GM19372 (cell line): ENCODE measurements around the gene KRT84.
A peak's percentile ranks its signal among the peaks of the same experiment; 100 is the strongest.

ENCODE experiments used
- ATAC-seq: cut with Tn5 transposase; IDR thresholded peaks from one replicate; pipeline ENCODE4 v1.9.1; 2021; ENCODE audit warnings: mild to moderate bottlenecking, low read depth, moderate library complexity; ENCODE audit not compliant: unreplicated experiment

The KRT84 gene

GRCh38 chr12:52363111-52363679 is 22.3 kb downstream of the KRT84 start:
- no peak for ATAC-seq

GRCh38 chr12:52362118-52362726 is 23.2 kb downstream of the KRT84 start:
- ATAC-seq, result no peak

GRCh38 chr12:52361553-52361952 is 23.9 kb downstream of the KRT84 start:
- ATAC-seq, result no peak

- ATAC-seq, result no peak
Observed at GRCh38 chr12:52360663-52361271, 24.7 kb downstream of the KRT84 start.

GRCh38 chr12:52360106-52360662 is 25.3 kb downstream of the KRT84 start:
- ATAC-seq, result no peak

GRCh38 chr12:52359621-52360061 is 25.8 kb downstream of the KRT84 start:
- no peak for ATAC-seq

- ATAC-seq, result peak; percentile 89
Observed at GRCh38 chr12:52358575-52359350, 26.7 kb downstream of the KRT84 start.

- no peak for ATAC-seq
Observed at GRCh38 chr12:52356762-52357580, 28.5 kb downstream of the KRT84 start.

GRCh38 chr12:52356031-52356761 is 29.3 kb downstream of the KRT84 start:
- ATAC-seq, result no peak

- no peak for ATAC-seq
Observed at GRCh38 chr12:52355176-52355575, 30.3 kb downstream of the KRT84 start.

GRCh38 chr12:52354200-52354599 is 31.3 kb downstream of the KRT84 start:
- no peak for ATAC-seq

GRCh38 chr12:52353766-52354165 is 31.7 kb downstream of the KRT84 start:
- no peak for ATAC-seq

- ATAC-seq, result no peak
Observed at GRCh38 chr12:52352951-52353350, 32.5 kb downstream of the KRT84 start.

- ATAC-seq, result no peak
Observed at GRCh38 chr12:52351196-52352059, 34.0 kb downstream of the KRT84 start.

GRCh38 chr12:52350786-52351185 is 34.7 kb downstream of the KRT84 start:
- ATAC-seq, result no peak

GRCh38 chr12:52350021-52350620 is 35.3 kb downstream of the KRT84 start:
- no peak for ATAC-seq

- no peak for ATAC-seq
Observed at GRCh38 chr12:52349196-52349595, 36.3 kb downstream of the KRT84 start.
